NCI-H128 (cell line): ENCODE results near the gene ALDH1L1.

Source experiments
- DNase-seq: peaks from one replicate; lab custom pipeline; 2025; ENCODE audit not compliant: unreplicated experiment; lab: John Stamatoyannopoulos, UW

Gene ALDH1L1

GRCh38 chr3:126155280-126155640 is 25.1 kb downstream of the ALDH1L1 start:
- DNase-seq: no peak

- no peak for DNase-seq
These were observed 25.8 kb downstream of the ALDH1L1 start for GRCh38 chr3:126154391-126155279.

- DNase-seq: no peak
These were observed 26.6 kb downstream of the ALDH1L1 start for GRCh38 chr3:126153695-126154360.

- DNase-seq: no peak
These were observed 27.3 kb downstream of the ALDH1L1 start for GRCh38 chr3:126152901-126153694.

GRCh38 chr3:126152458-126152857 is 27.9 kb downstream of the ALDH1L1 start:
- no peak for DNase-seq

- DNase-seq: no peak
These were observed 28.7 kb downstream of the ALDH1L1 start for GRCh38 chr3:126151562-126152302.

GRCh38 chr3:126149960-126150515 is 30.3 kb downstream of the ALDH1L1 start:
- no peak for DNase-seq

- no peak for DNase-seq
These were observed 31.0 kb downstream of the ALDH1L1 start for GRCh38 chr3:126149256-126149902.

- no peak for DNase-seq
These were observed 32.3 kb downstream of the ALDH1L1 start for GRCh38 chr3:126147932-126148683.

- no peak for DNase-seq
These were observed 33.0 kb downstream of the ALDH1L1 start for GRCh38 chr3:126147147-126147931.

- no peak for DNase-seq
These were observed 33.8 kb downstream of the ALDH1L1 start for GRCh38 chr3:126146525-126147146.

GRCh38 chr3:126146034-126146433 is 34.4 kb downstream of the ALDH1L1 start:
- DNase-seq: no peak

- no peak for DNase-seq
These were observed 37.7 kb downstream of the ALDH1L1 start for GRCh38 chr3:126142652-126143051.

- DNase-seq: no peak
These were observed 42.8 kb downstream of the ALDH1L1 start for GRCh38 chr3:126137490-126138130.

GRCh38 chr3:126136428-126137220 is 43.8 kb downstream of the ALDH1L1 start:
- no peak for DNase-seq

GRCh38 chr3:126135406-126136076 is 44.8 kb downstream of the ALDH1L1 start:
- DNase-seq: no peak
